Activated T-cell treated with anti-CD3 and anti-CD28 coated beads, Interleukin-2, amount 50 U/mL, for 48 hours (primary cell): ENCODE measurements around the gene FOXK1.

ENCODE experiments used
- DNase-seq, 2 experiments: peaks; one replicate each; pipeline ENCODE4 v3.0.0-alpha.2; 2020

Gene FOXK1

DNA sequence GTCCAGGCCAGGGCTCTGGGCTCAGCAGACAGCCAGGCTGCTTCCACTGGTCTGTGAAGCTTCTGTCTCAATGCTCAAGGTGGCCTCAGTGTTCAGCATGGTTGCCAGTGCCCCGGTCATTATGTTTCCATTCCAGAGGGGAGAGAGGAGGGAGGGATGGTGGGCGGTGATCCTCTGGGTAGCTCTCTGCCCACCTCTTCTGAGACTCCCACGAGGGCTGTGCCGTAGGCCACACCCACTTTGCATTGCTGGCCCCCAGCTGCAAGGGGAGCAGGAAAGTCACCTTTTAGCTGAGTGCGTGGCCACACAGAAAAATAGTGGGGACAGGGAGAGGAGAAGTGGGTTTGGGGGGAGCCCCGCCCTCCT, 42.5 kb downstream of the FOXK1 start:
- DNase-seq, result no peak

DNA sequence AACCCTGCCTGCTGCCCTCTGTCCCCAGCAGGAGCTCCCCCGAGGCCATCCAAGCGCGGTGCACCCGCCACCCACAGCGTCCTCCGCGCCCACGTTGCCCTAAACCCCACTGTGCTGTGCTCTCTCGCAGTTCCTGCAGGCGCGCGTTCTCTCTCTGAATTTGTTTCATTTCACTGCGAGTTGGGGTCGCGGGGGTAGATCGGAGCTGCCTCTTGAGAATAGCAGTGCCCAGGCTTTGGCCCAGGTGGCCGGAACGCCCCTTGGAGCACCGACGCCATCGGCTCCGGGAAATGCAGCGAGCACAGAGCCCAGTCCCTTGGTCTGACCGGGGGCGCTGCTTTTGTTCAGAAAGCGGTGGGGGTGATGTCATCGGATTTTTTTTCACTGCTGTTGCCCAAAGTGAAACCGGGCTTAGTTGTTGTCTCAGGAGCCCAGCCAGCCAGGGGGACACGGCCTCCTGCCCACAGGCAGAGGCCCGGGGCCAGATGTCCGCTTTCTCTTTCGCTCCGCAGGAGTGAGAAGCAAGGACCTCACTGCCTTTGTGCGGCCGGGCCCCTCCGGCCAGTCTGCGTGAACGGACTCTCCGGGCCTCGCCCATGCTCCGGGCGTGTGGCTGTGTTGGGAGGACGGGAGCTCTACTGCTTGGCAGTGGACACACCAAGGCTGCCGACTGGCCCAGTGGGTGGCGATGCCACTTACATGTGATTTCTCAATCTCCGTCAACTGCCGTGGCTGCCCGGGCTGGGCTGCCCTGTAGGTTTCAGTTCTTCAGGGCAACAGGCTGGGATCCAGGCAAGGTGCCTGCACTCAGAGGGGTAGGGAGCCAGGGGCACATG, 43.1 kb downstream of the FOXK1 start:
- DNase-seq, result peak; percentile 74 to 75

GRCh38 chr7:4725850-4726450, 43.9 kb downstream of the FOXK1 start:
- DNase-seq, result no peak

DNA sequence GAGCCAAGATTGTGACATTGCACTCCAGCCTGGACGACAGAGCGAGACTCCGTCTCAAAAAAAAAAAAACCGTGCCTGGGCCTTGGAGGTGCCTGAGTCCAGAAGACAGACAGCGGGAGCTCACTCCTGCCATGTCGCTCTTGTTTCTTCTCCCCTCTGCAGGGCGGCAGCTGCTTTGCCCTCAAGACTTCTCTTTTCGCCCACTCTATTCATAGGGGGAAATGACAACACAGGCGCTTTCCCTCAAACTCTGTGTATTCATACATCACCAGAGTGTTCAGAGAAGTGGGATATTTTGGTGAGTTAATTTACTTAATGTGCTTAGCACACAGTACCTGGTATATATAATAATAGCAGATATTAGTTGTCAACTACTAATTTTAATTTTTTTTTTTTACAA, 44.5 kb downstream of the FOXK1 start:
- DNase-seq, result no peak

DNA sequence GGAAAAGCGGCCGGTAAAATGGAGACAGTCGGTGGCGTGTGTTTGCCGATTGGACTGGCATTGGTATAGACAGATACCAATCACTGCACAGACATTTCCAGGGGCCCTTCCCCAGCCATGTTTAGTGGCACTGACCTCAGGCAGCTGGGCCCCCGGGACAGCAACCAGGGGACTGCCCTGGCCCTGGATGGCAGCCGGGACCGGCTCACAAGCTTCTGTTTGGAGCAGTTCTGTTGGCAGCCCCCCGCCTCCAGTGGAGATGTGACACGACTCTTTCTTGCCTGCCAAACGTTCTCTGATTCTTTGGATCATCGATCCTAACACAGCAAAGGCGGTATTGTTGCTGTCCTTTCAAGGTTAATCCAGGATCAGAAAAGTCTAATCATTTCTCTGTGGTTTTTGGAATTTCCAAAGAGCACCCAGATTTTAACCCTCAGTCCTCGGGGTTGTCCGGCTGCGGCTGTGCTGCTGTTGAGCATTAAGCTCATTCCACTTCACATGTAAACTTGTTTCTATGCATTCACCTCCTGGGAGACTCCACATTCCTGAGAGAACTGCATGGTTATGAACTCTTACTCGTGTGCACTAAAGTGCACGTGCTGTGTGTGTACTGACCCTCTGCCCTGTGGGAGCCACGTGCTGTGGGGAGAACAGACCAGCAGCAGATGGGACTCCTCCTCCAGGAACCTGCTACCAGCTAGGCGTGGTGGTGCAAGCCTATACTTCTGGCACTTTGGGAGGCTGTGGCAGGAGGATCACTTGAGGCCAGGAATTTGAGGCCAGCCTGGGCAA, 46.0 kb downstream of the FOXK1 start:
- DNase-seq, result no peak

- no peak for DNase-seq
Observed at GRCh38 chr7:4729266-4729665, 47.2 kb downstream of the FOXK1 start.

DNA sequence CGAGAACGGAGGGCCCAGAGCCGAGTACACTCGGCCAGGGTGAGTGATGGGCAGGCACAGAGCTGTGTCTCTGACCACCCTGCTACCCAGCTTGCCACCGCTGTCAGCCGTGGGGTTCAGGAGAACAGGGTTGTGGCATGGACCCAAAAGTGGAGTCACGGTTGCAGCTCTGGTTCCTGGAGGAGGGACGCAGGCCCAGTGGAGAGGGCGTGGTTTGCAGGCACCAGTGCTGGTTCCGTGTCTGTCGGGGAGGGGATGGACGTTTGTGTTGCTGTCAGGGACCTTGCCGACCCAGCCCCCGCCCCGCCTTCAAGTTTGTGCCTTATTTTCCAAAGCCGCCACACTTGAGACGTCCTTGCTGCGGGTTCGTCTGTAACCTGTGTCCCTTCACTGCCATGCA, 48.2 kb downstream of the FOXK1 start:
- no peak for DNase-seq

GRCh38 chr7:4730971-4731370, 48.9 kb downstream of the FOXK1 start:
- peak in 1 of 2 experiments; percentile 29 for DNase-seq

DNA sequence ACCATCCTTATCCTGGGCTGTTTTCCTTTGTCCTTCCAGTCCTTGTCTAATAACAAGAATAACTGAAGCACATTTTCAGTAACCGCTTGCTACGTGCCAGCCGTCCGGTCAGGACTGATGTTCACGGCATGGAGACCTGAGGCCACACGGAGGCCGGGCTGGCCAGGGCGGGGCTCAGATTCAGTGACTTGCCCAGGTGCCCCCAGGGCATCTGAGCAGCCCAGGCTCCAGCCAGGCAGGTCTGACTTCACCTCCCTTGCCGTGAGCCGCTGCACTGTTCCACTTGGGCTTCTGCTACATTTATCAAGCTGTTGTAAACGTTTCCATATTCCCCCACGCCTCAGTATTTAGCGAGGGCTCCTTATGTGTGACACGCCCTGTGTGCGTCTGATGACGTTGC, 49.7 kb downstream of the FOXK1 start:
- no peak for DNase-seq

- DNase-seq, result peak; percentile 41 to 46
Observed at GRCh38 chr7:4733936-4734528, 51.9 kb downstream of the FOXK1 start.

- no peak for DNase-seq
Observed at GRCh38 chr7:4734587-4735345, 52.7 kb downstream of the FOXK1 start.

- no peak for DNase-seq
Observed at GRCh38 chr7:4737300-4737699, 55.2 kb downstream of the FOXK1 start.

GRCh38 chr7:4738711-4739527, 56.8 kb downstream of the FOXK1 start:
- DNase-seq, result peak; percentile 51 to 57

GRCh38 chr7:4739528-4739992, 57.5 kb downstream of the FOXK1 start:
- DNase-seq, result peak; percentile 43 to 54

- DNase-seq, result no peak
Observed at GRCh38 chr7:4740796-4741195, 58.7 kb downstream of the FOXK1 start.

GRCh38 chr7:4742051-4742573, 60.0 kb downstream of the FOXK1 start:
- DNase-seq, result peak in 1 of 2 experiments; percentile 32

GRCh38 chr7:4742852-4743251, 60.8 kb downstream of the FOXK1 start:
- no peak for DNase-seq

DNA sequence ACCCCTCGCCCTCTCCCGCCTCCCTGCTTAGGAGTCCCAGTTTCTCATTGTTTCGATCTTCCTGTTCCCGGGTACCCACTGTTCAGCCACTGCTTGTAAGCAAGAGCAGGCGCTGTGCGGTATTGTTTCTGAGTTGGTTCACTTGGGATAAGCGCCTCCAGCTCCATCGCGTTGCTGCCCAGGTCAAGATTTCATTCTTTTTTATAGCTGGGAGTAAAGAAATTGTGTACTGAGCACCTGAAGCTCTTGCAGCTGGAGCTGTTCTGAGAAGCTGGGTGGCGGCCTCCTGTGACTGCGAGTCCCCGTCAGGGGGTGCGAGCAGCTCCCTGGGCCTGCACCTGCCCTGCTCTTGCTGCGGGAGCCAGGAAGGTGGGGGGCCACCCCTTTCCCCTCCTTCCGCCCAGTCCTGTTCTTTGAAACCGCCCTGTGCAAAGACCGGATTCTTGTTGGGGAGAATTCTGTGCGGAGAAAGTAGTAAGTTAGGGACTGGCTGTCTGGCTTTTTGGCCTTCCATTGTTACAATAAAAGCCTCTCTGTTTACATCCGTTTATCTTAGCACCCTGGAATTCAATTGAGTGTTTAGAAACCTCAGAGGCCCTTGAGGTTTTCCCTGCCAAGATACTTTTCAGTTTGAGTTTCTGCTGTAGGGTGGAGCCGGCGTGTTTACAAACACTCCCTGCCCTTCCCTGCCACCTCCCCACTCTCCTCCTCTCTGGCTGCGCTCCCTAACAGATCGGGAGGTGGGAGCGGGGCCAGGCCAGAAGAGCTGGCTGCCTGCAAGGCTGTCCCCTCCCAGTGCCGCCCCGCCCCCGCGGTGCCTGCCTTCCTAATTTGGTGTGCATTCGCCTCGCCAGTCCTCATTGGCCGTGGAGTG, 62.5 kb downstream of the FOXK1 start:
- DNase-seq, result peak; percentile 83 to 84

- no peak for DNase-seq
Observed at GRCh38 chr7:4745265-4745919, 63.3 kb downstream of the FOXK1 start.
